NT2/D1 (cell line): ENCODE data around the gene KNOP1.

Experiments
- DNase-seq: peaks from one replicate; pipeline ENCODE4 v3.0.0-alpha.2; 2011; ENCODE audit warnings: low read depth, low spot score
- H3K27me3 ChIP-seq: 2 replicates; pipeline ENCODE4 v1.6.0; 2011; ENCODE audit warnings: mild to moderate bottlenecking; ENCODE audit not compliant: insufficient read length, insufficient read depth
- H3K36me3 ChIP-seq: 2 replicates; pipeline ENCODE4 v1.6.1; 2011; ENCODE audit warnings: mild to moderate bottlenecking, low read length, mixed read lengths; ENCODE audit not compliant: insufficient read depth, insufficient read length
- H3K4me1 ChIP-seq: 2 replicates; pipeline ENCODE4 v1.5.1; 2011; ENCODE audit not compliant: insufficient read depth, insufficient read length
- H3K4me3 ChIP-seq: 2 replicates; pipeline ENCODE4 v1.5.1; 2011; ENCODE audit warnings: low read depth; ENCODE audit not compliant: insufficient read length
- H3K9ac ChIP-seq: 2 replicates; pipeline ENCODE4 v1.6.0; 2011; ENCODE audit warnings: low read depth; ENCODE audit not compliant: insufficient read length
- H3K9me3 ChIP-seq: 2 replicates; pipeline ENCODE4 v1.5.1; 2011; ENCODE audit warnings: mild to moderate bottlenecking, low read length; ENCODE audit not compliant: insufficient read depth
- SUZ12 ChIP-seq: IDR thresholded peaks from 2 replicates; pipeline ENCODE4 v1.6.1; 2011; ENCODE audit not compliant: insufficient read length, insufficient read depth; ENCODE audit errors: extremely low read depth
- YY1 ChIP-seq: IDR thresholded peaks from 2 replicates; pipeline ENCODE4 v1.6.1; 2011; ENCODE audit not compliant: insufficient read length, insufficient read depth
- ZNF274 ChIP-seq: IDR thresholded peaks from 2 replicates; pipeline ENCODE4 v1.6.1; 2011; ENCODE audit warnings: mild to moderate bottlenecking, low read depth, low read length

Gene KNOP1

DNA sequence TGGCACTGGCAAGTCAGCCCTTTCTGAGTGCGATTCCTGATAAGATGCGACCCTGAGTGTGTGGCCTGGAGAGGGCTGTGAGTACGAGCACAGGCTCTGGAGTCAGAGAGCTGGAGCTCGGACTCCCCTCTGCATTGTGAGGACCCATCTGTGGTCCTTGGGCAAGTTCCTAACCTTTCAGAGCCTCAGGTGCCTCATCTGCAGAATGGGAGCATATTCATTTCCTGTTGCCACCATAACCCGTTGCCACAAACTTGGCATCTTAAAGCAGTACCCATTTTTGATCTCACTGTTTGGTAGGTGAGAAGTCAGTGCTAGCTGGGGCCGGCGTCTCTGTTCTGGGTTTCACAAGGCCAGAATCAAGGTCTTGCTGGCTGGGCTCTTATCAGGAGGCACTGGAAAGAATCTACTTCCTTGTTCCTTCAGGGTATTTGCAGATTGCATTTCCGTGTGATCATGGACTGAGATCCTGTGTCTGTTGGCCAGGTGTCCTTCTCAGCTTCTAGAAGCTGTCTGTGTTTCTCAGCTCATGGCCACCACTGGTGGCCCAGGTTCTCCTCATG, 20.2 kb downstream of the KNOP1 start:
- no peak overlapping the region for H3K9ac ChIP-seq
- TF ChIP-seq ZNF274 (no peak), SUZ12 (no peak), YY1 (no peak)
- H3K36me3 ChIP-seq = peaks cover 72% of the 10 kb centered on the region
- no peaks in the 10 kb centered on the region for H3K27me3 ChIP-seq
- DNase-seq = no peak
- no peaks in the 10 kb centered on the region for H3K9me3 ChIP-seq
- no peaks in the 10 kb centered on the region for H3K4me1 ChIP-seq
- no peak overlapping the region for H3K4me3 ChIP-seq

GRCh38 chr16:19696961-19697360, 21.1 kb downstream of the KNOP1 start:
- DNase-seq = no peak
- no peak overlapping the region for H3K4me3 ChIP-seq
- peaks cover 71% of the 10 kb centered on the region for H3K36me3 ChIP-seq
- no peak for TF ChIP-seq ZNF274
- TF ChIP-seq YY1 = no peak
- TF ChIP-seq SUZ12 = no peak
- no peak overlapping the region for H3K9ac ChIP-seq
- H3K4me1 ChIP-seq = no peaks in the 10 kb centered on the region
- no peaks in the 10 kb centered on the region for H3K27me3 ChIP-seq
- no peaks in the 10 kb centered on the region for H3K9me3 ChIP-seq

GRCh38 chr16:19696328-19696727, 21.7 kb downstream of the KNOP1 start:
- no peaks in the 10 kb centered on the region for H3K9me3 ChIP-seq
- no peaks in the 10 kb centered on the region for H3K27me3 ChIP-seq
- H3K4me3 ChIP-seq = no peak overlapping the region
- DNase-seq = no peak
- no peak overlapping the region for H3K9ac ChIP-seq
- H3K36me3 ChIP-seq = peaks cover 71% of the 10 kb centered on the region
- peaks cover 2% of the 10 kb centered on the region for H3K4me1 ChIP-seq
- TF ChIP-seq ZNF274 = no peak
- no peak for TF ChIP-seq SUZ12
- no peak for TF ChIP-seq YY1

- DNase-seq = no peak
- H3K27me3 ChIP-seq = no peaks in the 10 kb centered on the region
- no peak overlapping the region for H3K9ac ChIP-seq
- peaks cover 3% of the 10 kb centered on the region for H3K4me1 ChIP-seq
- peaks cover 68% of the 10 kb centered on the region for H3K36me3 ChIP-seq
- H3K9me3 ChIP-seq = no peaks in the 10 kb centered on the region
- TF ChIP-seq YY1 = no peak
- no peak for TF ChIP-seq ZNF274
- TF ChIP-seq SUZ12 = no peak
- no peak overlapping the region for H3K4me3 ChIP-seq
Observed at GRCh38 chr16:19694989-19695388, 23.0 kb downstream of the KNOP1 start.

- H3K27me3 ChIP-seq = no peaks in the 10 kb centered on the region
- no peak overlapping the region for H3K9ac ChIP-seq
- TF ChIP-seq ZNF274 (no peak), SUZ12 (no peak), YY1 (no peak)
- peaks cover 39% of the 10 kb centered on the region for H3K36me3 ChIP-seq
- no peak for DNase-seq
- H3K4me3 ChIP-seq = no peak overlapping the region
- H3K9me3 ChIP-seq = no peaks in the 10 kb centered on the region
- peaks cover 6% of the 10 kb centered on the region for H3K4me1 ChIP-seq
Observed at GRCh38 chr16:19691161-19691711, 26.8 kb downstream of the KNOP1 start.

- Histone ChIP-seq H3K4me1 (peaks cover 6% of the 10 kb centered on the region), H3K4me3 (no peak overlapping the region), H3K27me3 (no peaks in the 10 kb centered on the region), H3K9ac (peak overlapping the region; percentile 51), H3K36me3 (peaks cover 38% of the 10 kb centered on the region), H3K9me3 (peaks cover 2% of the 10 kb centered on the region; the same call in 1 of the 2 replicates)
- no peak for DNase-seq
- TF ChIP-seq YY1 (no peak), SUZ12 (no peak), ZNF274 (no peak)
Observed at GRCh38 chr16:19690196-19690595, 27.8 kb downstream of the KNOP1 start.

- Histone ChIP-seq H3K4me1 (peaks cover 6% of the 10 kb centered on the region), H3K4me3 (no peak overlapping the region), H3K9ac (no peak overlapping the region), H3K27me3 (no peaks in the 10 kb centered on the region), H3K36me3 (peaks cover 41% of the 10 kb centered on the region), H3K9me3 (peaks cover 7% of the 10 kb centered on the region)
- DNase-seq = no peak
- no peak for TF ChIP-seq YY1
- no peak for TF ChIP-seq SUZ12
- no peak for TF ChIP-seq ZNF274
Observed at GRCh38 chr16:19689342-19689741, 28.7 kb downstream of the KNOP1 start.
